Ascending aorta (tissue), 2 donors: Measurements from ENCODE around the gene ERP44. TPM values are rescaled to one million over a fixed set of nuclear protein-coding genes. Genes with fewer than 3 reads are reported as not detected.

Source experiments
- DNase-seq, 2 donors: peaks; one replicate each; pipeline ENCODE4 v3.0.0-alpha.2; 2019; ENCODE audit warnings: low spot score in 2 of 2
- H3K27ac ChIP-seq, 2 donors: fragments of 200-600 bp; sonication (generic); one replicate each; pipeline ENCODE4 v1.5.1; 2016 to 2017; ENCODE audit warnings: mild to moderate bottlenecking in 1 of 2
- H3K27me3 ChIP-seq: fragments of 200-600 bp; sonication (generic); one replicate; pipeline ENCODE4 v1.5.1; 2017
- H3K36me3 ChIP-seq, 2 donors: fragments of 200-600 bp; sonication (generic); one replicate each; pipeline ENCODE4 v1.5.1; 2016
- H3K4me1 ChIP-seq, 2 donors: fragments of 200-600 bp; sonication (generic); one replicate each; pipeline ENCODE4 v1.5.1; 2016 to 2017; ENCODE audit warnings: mild to moderate bottlenecking in 1 of 2
- H3K4me3 ChIP-seq, 2 donors: fragments of 200-600 bp; sonication (generic); one replicate each; pipeline ENCODE4 v1.5.1; 2016 to 2017; ENCODE audit warnings: mild to moderate bottlenecking in 1 of 2
- H3K9me3 ChIP-seq, 2 donors: fragments of 200-600 bp; sonication (generic); one replicate each; pipeline ENCODE4 v1.5.1; 2016
- intact Hi-C: fragments of 100-400 bp; cut with DNase I; formaldehyde crosslinking; loops from one replicate; pipeline ENCODE4 v1.15.1; 2023
- total RNA-seq: library from RNA; depleted of rRNA; stranded (reverse); fragments of >200 nt; gene quantifications from one replicate; pipeline ENCODE4 v1.1.0, GENCODE V29; 2016
- TF ChIP-seq, protein P1 (sequence below), 3 experiments: fragments of 200-600 bp in 2 of 3; fragments of 450-650 bp in 1 of 3; sonication (generic) in 2 of 3; IDR thresholded peaks; one replicate each; pipeline ENCODE4 v1.5.1; 2016 to 2019; ENCODE audit warnings: antibody characterized with exemption in 3 of 3, mild to moderate bottlenecking in 1 of 3, moderate library complexity in 1 of 3

Gene ERP44
- total RNA-seq, 1 donor from 2014 or later: 10.7 TPM

DNA sequence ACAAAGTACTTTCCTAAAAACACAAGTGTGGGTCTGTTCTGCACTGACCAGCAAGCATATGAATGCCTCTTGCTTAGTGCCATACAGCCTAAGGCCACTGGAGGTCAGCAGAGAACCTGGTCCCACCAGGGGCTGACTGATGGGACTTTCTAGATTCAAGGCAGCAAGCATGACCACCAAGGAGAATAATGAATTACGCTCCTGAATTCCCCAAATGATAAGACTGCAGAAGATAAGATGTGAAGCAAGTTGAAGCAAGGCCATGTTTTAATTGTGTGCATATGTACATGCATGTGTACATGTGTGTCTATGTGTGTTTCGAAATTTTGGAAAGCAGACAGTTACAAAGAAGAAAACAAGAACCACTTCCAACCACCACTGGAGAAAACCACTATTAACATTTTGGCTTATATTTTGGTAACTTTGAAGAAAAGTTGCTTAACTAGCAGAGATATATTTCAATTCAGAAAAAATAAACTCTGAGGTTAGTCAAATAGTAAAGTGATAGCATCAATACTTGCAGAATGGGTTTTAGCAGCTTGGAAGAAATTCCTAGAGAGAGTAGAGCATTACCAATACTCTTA, 70.5 kb downstream of the ERP44 start:
- no peaks in the 10 kb centered on the region for H3K4me1 ChIP-seq
- TF ChIP-seq, protein P1, sequence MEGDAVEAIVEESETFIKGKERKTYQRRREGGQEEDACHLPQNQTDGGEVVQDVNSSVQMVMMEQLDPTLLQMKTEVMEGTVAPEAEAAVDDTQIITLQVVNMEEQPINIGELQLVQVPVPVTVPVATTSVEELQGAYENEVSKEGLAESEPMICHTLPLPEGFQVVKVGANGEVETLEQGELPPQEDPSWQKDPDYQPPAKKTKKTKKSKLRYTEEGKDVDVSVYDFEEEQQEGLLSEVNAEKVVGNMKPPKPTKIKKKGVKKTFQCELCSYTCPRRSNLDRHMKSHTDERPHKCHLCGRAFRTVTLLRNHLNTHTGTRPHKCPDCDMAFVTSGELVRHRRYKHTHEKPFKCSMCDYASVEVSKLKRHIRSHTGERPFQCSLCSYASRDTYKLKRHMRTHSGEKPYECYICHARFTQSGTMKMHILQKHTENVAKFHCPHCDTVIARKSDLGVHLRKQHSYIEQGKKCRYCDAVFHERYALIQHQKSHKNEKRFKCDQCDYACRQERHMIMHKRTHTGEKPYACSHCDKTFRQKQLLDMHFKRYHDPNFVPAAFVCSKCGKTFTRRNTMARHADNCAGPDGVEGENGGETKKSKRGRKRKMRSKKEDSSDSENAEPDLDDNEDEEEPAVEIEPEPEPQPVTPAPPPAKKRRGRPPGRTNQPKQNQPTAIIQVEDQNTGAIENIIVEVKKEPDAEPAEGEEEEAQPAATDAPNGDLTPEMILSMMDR (IDR thresholded peaks at IDR 0.05): peak; percentile 68 to 88 (median 86)
- no peak overlapping the region for H3K27ac ChIP-seq
- peak in 1 of 2 donors; percentile 77 for DNase-seq
- intact Hi-C loops: loop anchor here (5.0 to 10.0 kb wide), 2 partner anchors 189 to 843 kb away; no protein-coding TSS in a partner anchor
- H3K9me3 ChIP-seq: peaks cover 0 to 8% of the 10 kb centered on the region in 2 donors
- no peak overlapping the region for H3K4me3 ChIP-seq
- H3K36me3 ChIP-seq: peaks cover 0 to 4% of the 10 kb centered on the region in 2 donors
- no peaks in the 10 kb centered on the region for H3K27me3 ChIP-seq

DNA sequence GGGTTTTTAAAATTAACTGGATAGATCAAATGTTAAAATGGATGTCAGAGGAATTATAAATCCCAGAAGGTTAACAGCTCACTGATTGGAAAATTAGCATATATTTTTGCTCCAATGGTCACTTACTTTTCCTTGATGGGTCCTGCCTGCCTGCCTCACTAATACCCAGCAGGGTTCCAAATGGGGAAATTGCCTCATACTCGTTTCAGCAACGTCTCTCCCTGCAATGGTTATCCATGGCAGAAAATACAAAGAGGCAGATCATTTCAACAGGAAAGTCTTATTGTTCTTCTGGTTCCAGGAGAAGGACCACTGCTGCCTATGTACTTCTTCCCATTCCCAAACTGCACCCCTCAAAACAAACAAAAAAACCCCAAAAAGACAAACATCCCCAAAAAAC, 71.3 kb downstream of the ERP44 start:
- no peak for DNase-seq
- TF ChIP-seq, protein P1 (IDR thresholded peaks at IDR 0.05): no peak
- no peaks in the 10 kb centered on the region for H3K27me3 ChIP-seq
- H3K27ac ChIP-seq: no peak overlapping the region
- H3K4me1 ChIP-seq: no peaks in the 10 kb centered on the region
- H3K4me3 ChIP-seq: no peak overlapping the region
- H3K9me3 ChIP-seq: peaks cover 0 to 8% of the 10 kb centered on the region in 2 donors
- peaks cover 0 to 4% of the 10 kb centered on the region in 2 donors for H3K36me3 ChIP-seq
- intact Hi-C loops: loop anchor here (5.0 to 10.0 kb wide), 2 partner anchors 190 to 843 kb away; no protein-coding TSS in a partner anchor

DNA sequence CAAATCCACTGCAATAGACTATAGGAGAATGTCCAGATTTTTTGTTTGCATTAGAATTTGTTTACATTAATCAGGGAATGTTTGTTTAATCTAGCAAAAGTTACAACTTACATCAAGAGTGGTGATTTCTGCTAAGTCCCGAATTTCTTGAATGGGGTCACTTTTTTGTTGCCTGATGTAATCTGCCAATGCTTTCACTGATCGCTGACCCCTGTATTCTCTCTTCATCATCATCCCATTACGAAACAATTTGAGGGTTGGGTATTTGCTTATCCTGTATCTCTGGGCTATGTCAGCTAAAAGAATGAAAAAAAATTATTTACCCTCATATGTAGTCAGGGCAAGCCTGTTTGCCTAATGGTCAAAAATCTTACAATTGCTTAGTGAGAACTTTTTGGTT, 76.9 kb downstream of the ERP44 start:
- Histone ChIP-seq H3K27ac (no peak overlapping the region), H3K36me3 (peaks cover 5 to 16% of the 10 kb centered on the region in 2 donors), H3K4me3 (no peak overlapping the region), H3K27me3 (no peaks in the 10 kb centered on the region), H3K4me1 (no peaks in the 10 kb centered on the region), H3K9me3 (peaks cover 0 to 8% of the 10 kb centered on the region in 2 donors)
- TF ChIP-seq, protein P1 (IDR thresholded peaks at IDR 0.05): no peak
- intact Hi-C loops: loop anchor here (10.0 kb wide), 1 partner anchor 837 kb away; no protein-coding TSS in a partner anchor
- DNase-seq: no peak

DNA sequence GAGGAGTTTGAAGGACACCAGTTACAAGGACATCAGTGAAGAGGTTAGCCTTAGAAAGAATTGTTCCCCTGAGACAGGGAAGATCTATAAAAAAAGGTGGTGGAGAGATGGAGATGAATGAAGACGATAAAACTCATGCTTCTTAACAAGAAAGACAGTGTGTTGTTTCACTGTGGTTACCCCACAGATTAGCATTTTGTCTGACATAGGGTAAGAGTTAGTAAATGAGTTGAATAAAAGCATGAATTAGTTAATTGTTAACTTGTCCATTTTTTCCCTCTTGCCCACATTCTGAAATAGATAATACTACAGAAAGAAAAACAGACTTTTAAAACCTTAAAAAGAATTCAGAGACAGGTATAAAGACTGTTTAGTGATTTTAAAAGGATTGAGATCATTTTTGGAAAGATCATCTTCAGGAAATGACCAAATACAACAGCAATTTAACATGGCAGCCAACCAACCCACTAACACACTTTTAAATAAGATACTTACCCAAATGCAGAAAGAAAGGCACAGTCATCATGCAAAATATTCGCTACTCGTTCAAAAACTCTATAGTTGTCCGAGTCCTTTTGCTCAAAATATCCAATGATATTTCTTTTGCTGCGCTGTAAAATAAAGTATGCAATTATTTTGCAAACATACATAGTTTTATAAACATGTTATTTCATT, 78.5 kb downstream of the ERP44 start:
- peaks cover 0 to 8% of the 10 kb centered on the region in 2 donors for H3K9me3 ChIP-seq
- no peak overlapping the region for H3K27ac ChIP-seq
- H3K4me3 ChIP-seq: no peak overlapping the region
- H3K36me3 ChIP-seq: peaks cover 8 to 28% of the 10 kb centered on the region in 2 donors
- H3K4me1 ChIP-seq: no peaks in the 10 kb centered on the region
- intact Hi-C loops: loop anchor here (10.0 kb wide), 1 partner anchor 835 kb away; no protein-coding TSS in a partner anchor
- DNase-seq: no peak
- H3K27me3 ChIP-seq: no peaks in the 10 kb centered on the region
- TF ChIP-seq, protein P1 (IDR thresholded peaks at IDR 0.05): no peak

DNA sequence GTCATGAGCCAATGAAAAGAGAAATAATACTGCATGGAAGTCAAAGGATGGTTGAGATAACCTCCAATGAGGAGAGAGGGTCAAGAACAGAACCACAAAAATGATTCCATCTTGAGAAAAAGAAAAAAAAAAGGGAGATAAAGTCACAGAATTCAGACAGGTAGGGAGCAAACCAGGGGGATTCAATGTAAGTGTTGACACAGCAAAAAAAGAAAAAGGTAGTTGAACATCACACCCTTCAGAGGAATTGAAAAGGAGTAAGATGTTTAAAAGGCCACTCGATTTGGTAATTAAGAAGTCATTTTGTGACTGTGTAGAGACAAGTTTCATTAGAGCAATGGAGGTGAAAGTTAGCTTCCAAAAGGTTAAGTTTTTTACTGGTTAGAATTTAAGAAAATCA, 79.3 kb downstream of the ERP44 start:
- no peak overlapping the region for H3K4me3 ChIP-seq
- intact Hi-C loops: no loop called here
- peaks cover 0 to under 1% of the 10 kb centered on the region in 2 donors for H3K9me3 ChIP-seq
- no peak for DNase-seq
- no peak overlapping the region for H3K27ac ChIP-seq
- no peaks in the 10 kb centered on the region for H3K27me3 ChIP-seq
- TF ChIP-seq, protein P1 (IDR thresholded peaks at IDR 0.05): no peak
- no peaks in the 10 kb centered on the region for H3K4me1 ChIP-seq
- H3K36me3 ChIP-seq: peaks cover 8 to 30% of the 10 kb centered on the region in 2 donors
